Neural progenitor cell (in vitro differentiated cells): ENCODE results near the gene ACAN. TPM values are rescaled to one million over a fixed set of nuclear protein-coding genes. Genes with fewer than 3 reads are reported as not detected.

ENCODE experiments used
- DNase-seq: peaks from one replicate; pipeline ENCODE4 v3.0.0-alpha.2; 2016; ENCODE audit warnings: low spot score
- H2AFZ ChIP-seq: fragments of 200-600 bp; sonication (generic); replicated peaks from 2 replicates; pipeline ENCODE4 v1.6.1; 2016; ENCODE audit warnings: antibody characterized with exemption
- H3F3A ChIP-seq: fragments of 200-600 bp; sonication (generic); 2 replicates; pipeline ENCODE4 v1.6.1; 2016; ENCODE audit warnings: antibody characterized with exemption, low read depth
- H3K27ac ChIP-seq: fragments of 200-600 bp; sonication (generic); 2 replicates; pipeline ENCODE4 v1.5.1; 2016; ENCODE audit warnings: mild to moderate bottlenecking
- H3K27me3 ChIP-seq: fragments of 200-600 bp; sonication (generic); 2 replicates; pipeline ENCODE4 v1.6.1; 2016; ENCODE audit warnings: mild to moderate bottlenecking, moderate library complexity
- H3K36me3 ChIP-seq: fragments of 200-600 bp; sonication (generic); 2 replicates; pipeline ENCODE4 v1.5.1; 2016
- H3K4me1 ChIP-seq: fragments of 200-600 bp; sonication (generic); 2 replicates; pipeline ENCODE4 v1.6.1; 2016; ENCODE audit warnings: mixed run types
- H3K4me2 ChIP-seq: fragments of 200-600 bp; sonication (generic); 2 replicates; pipeline ENCODE4 v1.6.1; 2016
- H3K4me3 ChIP-seq: fragments of 200-600 bp; sonication (generic); 2 replicates; pipeline ENCODE4 v1.5.1; 2016
- H3K79me2 ChIP-seq: fragments of 200-600 bp; sonication (generic); 2 replicates; pipeline ENCODE4 v1.6.1; 2016; ENCODE audit warnings: low read depth
- H3K9ac ChIP-seq: fragments of 200-600 bp; sonication (generic); 2 replicates; pipeline ENCODE4 v1.6.1; 2016
- H3K9me3 ChIP-seq: fragments of 200-600 bp; sonication (generic); 2 replicates; pipeline ENCODE4 v1.5.1; 2016; ENCODE audit warnings: low read depth
- H4K20me1 ChIP-seq: fragments of 200-600 bp; sonication (generic); 2 replicates; pipeline ENCODE4 v1.6.1; 2016; ENCODE audit warnings: low read depth
- H3K27ac Mint-ChIP-seq: 3 replicates; pipeline ENCODE4 v1.8.0; 2021; ENCODE audit warnings: mixed read lengths
- H3K27me3 Mint-ChIP-seq: 2 replicates; pipeline ENCODE4 v1.8.0; 2022; ENCODE audit warnings: low read depth, mild to moderate bottlenecking, inconsistent platforms, moderate library complexity, mixed read lengths; ENCODE audit not compliant: insufficient read depth
- H3K36me3 Mint-ChIP-seq: 3 replicates; pipeline ENCODE4 v1.8.0; 2021; ENCODE audit warnings: mixed read lengths
- H3K4me1 Mint-ChIP-seq: 3 replicates; pipeline ENCODE4 v1.8.0; 2021; ENCODE audit warnings: mixed read lengths
- H3K4me3 Mint-ChIP-seq: 3 replicates; pipeline ENCODE4 v1.8.0; 2021; ENCODE audit warnings: mild to moderate bottlenecking, moderate library complexity, mixed read lengths
- H3K9me3 Mint-ChIP-seq: 3 replicates; pipeline ENCODE4 v1.8.0; 2020; ENCODE audit warnings: mixed read lengths
- EZH2 ChIP-seq: fragments of 200-600 bp; sonication (generic); IDR thresholded peaks from 2 replicates; pipeline ENCODE4 v1.6.1; 2017; ENCODE audit warnings: antibody characterized with exemption, mild to moderate bottlenecking, moderate library complexity
- EZH2phosphoT487 ChIP-seq: fragments of 200-600 bp; sonication (generic); IDR thresholded peaks from 2 replicates; pipeline ENCODE4 v1.6.1; 2017; ENCODE audit warnings: antibody characterized with exemption
- total RNA-seq: library from RNA; depleted of rRNA; stranded (reverse); fragments of >200 nt; gene quantifications from 2 replicates; pipeline ENCODE4 v1.2.3, GENCODE V29; 2015; ENCODE audit warnings: low replicate concordance
- TF ChIP-seq, protein P1 (sequence below): fragments of 200-600 bp; sonication (generic); IDR thresholded peaks from 2 replicates; pipeline ENCODE4 v1.5.1; 2017; ENCODE audit warnings: antibody characterized with exemption, mild to moderate bottlenecking

The ACAN gene
- total RNA-seq, 1 donor from 2014 or later = 0.06 TPM

GRCh38 chr15:88902846-88903245 lies 99.6 kb downstream of the ACAN start:
- Histone ChIP-seq H3K4me2 (no peak overlapping the region), H3K27ac (no peak overlapping the region), H2AFZ (no peak overlapping the region), H3F3A (peaks cover 8% of the 10 kb centered on the region), H3K36me3 (no peaks in the 10 kb centered on the region), H3K4me1 (peaks cover 7% of the 10 kb centered on the region), H3K79me2 (no peaks in the 10 kb centered on the region), H4K20me1 (peaks cover 5% of the 10 kb centered on the region), H3K9ac (no peak overlapping the region), H3K4me3 (no peak overlapping the region), H3K9me3 (no peaks in the 10 kb centered on the region), H3K27me3 (no peaks in the 10 kb centered on the region)
- no peak for DNase-seq
- TF ChIP-seq EZH2 (no peak), EZH2phosphoT487 (no peak)
- TF ChIP-seq, protein P1, sequence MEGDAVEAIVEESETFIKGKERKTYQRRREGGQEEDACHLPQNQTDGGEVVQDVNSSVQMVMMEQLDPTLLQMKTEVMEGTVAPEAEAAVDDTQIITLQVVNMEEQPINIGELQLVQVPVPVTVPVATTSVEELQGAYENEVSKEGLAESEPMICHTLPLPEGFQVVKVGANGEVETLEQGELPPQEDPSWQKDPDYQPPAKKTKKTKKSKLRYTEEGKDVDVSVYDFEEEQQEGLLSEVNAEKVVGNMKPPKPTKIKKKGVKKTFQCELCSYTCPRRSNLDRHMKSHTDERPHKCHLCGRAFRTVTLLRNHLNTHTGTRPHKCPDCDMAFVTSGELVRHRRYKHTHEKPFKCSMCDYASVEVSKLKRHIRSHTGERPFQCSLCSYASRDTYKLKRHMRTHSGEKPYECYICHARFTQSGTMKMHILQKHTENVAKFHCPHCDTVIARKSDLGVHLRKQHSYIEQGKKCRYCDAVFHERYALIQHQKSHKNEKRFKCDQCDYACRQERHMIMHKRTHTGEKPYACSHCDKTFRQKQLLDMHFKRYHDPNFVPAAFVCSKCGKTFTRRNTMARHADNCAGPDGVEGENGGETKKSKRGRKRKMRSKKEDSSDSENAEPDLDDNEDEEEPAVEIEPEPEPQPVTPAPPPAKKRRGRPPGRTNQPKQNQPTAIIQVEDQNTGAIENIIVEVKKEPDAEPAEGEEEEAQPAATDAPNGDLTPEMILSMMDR = no peak
- peaks cover 1% of the 10 kb centered on the region for H3K27me3 Mint-ChIP-seq
- H3K36me3 Mint-ChIP-seq = peaks cover 21% of the 10 kb centered on the region
- H3K4me3 Mint-ChIP-seq = no peak overlapping the region
- H3K27ac Mint-ChIP-seq = no peak overlapping the region
- H3K9me3 Mint-ChIP-seq = no peaks in the 10 kb centered on the region
- H3K4me1 Mint-ChIP-seq = peaks cover 16% of the 10 kb centered on the region

DNA sequence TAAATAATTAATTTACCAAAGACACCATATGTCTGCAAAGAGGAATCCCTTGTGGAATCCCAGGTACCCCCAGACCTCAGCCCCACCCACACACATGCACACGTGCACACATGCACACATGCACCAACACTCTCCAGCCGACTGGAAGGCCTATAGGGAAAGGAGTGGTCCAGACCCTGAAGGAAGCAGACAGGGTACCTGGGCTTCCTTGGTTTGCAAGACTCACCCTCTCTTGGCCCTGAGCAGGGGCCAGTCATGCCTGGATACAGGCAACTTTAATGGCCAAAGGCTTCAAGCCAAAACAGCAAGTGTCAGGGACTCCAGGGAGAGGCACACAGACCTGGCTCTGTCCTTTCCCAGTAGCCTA lies 101.0 kb downstream of the ACAN start:
- H3K36me3 ChIP-seq = no peaks in the 10 kb centered on the region
- H3K27ac Mint-ChIP-seq = no peak overlapping the region
- DNase-seq = no peak

DNA sequence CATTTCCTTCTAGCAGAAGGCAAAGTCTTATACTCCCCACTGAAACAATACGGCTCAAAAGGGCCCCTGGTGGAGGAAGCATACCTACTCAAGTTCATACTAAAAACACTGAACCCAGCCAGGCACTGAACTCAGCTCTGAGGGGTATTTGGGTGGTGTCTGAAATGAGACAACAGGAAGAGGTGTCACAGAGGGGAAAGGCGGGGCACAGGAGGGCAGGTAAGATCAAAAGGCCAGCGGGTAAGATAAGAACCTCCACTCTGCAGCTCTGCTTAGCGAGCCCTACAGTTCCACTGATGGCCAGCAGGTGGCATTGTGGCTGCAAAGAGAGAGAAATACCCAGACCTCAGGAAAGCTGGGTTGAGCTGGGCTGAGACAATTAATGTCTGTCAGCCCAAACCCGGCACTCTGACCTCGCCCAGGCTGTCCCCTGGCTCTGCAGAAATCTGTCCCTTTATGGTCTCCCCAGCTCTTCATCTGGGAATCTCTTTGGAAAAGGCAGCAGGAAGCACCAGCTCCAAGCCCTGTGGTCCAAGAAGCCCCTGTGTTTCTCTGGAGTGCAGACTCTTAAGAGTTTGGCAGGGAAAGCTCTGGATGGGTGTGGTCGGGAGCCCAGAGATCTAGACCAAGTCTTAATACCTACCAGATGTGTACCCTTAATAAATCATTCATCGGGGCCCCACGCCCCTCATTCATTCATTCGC lies 101.5 kb downstream of the ACAN start:
- Histone ChIP-seq H3F3A (peaks cover 4% of the 10 kb centered on the region), H3K36me3 (no peaks in the 10 kb centered on the region), H3K4me3 (no peak overlapping the region), H3K27me3 (no peaks in the 10 kb centered on the region), H3K9ac (no peak overlapping the region), H3K4me2 (no peak overlapping the region), H3K27ac (no peak overlapping the region), H2AFZ (no peak overlapping the region), H3K4me1 (no peaks in the 10 kb centered on the region), H4K20me1 (peaks cover 4% of the 10 kb centered on the region), H3K79me2 (peaks cover 8% of the 10 kb centered on the region), H3K9me3 (no peaks in the 10 kb centered on the region)
- DNase-seq = peak; percentile 89
- no peak for TF ChIP-seq EZH2phosphoT487
- TF ChIP-seq, protein P1 = peak; percentile 95
- TF ChIP-seq EZH2 = no peak
- H3K27me3 Mint-ChIP-seq = no peaks in the 10 kb centered on the region
- H3K9me3 Mint-ChIP-seq = no peaks in the 10 kb centered on the region
- H3K4me1 Mint-ChIP-seq = peaks cover 19% of the 10 kb centered on the region
- no peak overlapping the region for H3K4me3 Mint-ChIP-seq
- H3K27ac Mint-ChIP-seq = no peak overlapping the region
- H3K36me3 Mint-ChIP-seq = peaks cover 27% of the 10 kb centered on the region

More for the DNA sequence above, 101.0 kb downstream of the ACAN start:
- H3K9me3 ChIP-seq = no peaks in the 10 kb centered on the region
- H3K36me3 Mint-ChIP-seq = peaks cover 25% of the 10 kb centered on the region
- no peaks in the 10 kb centered on the region for H3K9me3 Mint-ChIP-seq
- H3K4me1 Mint-ChIP-seq = peaks cover 13% of the 10 kb centered on the region
- H3K27ac ChIP-seq = no peak overlapping the region
- H3K27me3 Mint-ChIP-seq = no peaks in the 10 kb centered on the region
- peaks cover 3% of the 10 kb centered on the region for H3K79me2 ChIP-seq
- no peak overlapping the region for H3K4me3 ChIP-seq
- peaks cover 4% of the 10 kb centered on the region for H3F3A ChIP-seq
- no peak overlapping the region for H2AFZ ChIP-seq
- no peak overlapping the region for H3K4me3 Mint-ChIP-seq
- H3K4me1 ChIP-seq = no peaks in the 10 kb centered on the region
- no peak overlapping the region for H3K9ac ChIP-seq
- no peaks in the 10 kb centered on the region for H3K27me3 ChIP-seq
- TF ChIP-seq, protein P1 = no peak
- TF ChIP-seq EZH2phosphoT487 (no peak), EZH2 (no peak)
- H3K4me2 ChIP-seq = no peak overlapping the region
- H4K20me1 ChIP-seq = peaks cover 4% of the 10 kb centered on the region
